K562 (cell line): Measurements from ENCODE around the gene CHTF8. TPM values are rescaled to one million over a fixed set of nuclear protein-coding genes. Genes with fewer than 3 reads are reported as not detected.
A peak's percentile ranks its signal among the peaks of the same experiment; 100 is the strongest.

Experiments used
- ASH1L ChIP-seq: fragments of 450-650 bp; IDR thresholded peaks from 2 replicates; pipeline ENCODE4 v1.6.1; 2018; ENCODE audit warnings: borderline replicate concordance, mild to moderate bottlenecking, low read depth; ENCODE audit not compliant: partially characterized antibody
- BDP1 ChIP-seq: IDR thresholded peaks from 3 replicates; pipeline ENCODE4 v1.6.1; 2011; ENCODE audit not compliant: insufficient read length, insufficient read depth
- CBX1 ChIP-seq: sonication (generic); IDR thresholded peaks from 2 replicates; pipeline ENCODE4 v1.6.1; 2016; ENCODE audit warnings: antibody characterized with exemption, low read depth, mild to moderate bottlenecking
- DNMT1 ChIP-seq: fragments of 450-650 bp; IDR thresholded peaks from 2 replicates; pipeline ENCODE4 v1.6.1; 2016; ENCODE audit warnings: antibody characterized with exemption, mild to moderate bottlenecking
- ETV5 ChIP-seq: sonication (generic); formaldehyde crosslinking; IDR thresholded peaks from 2 replicates; pipeline ENCODE4 v1.4.0; 2020; ENCODE audit warnings: low read depth, mild to moderate bottlenecking, missing genetic modification reagents
- FOS ChIP-seq: IDR thresholded peaks from 3 replicates; pipeline ENCODE4 v1.6.1; 2011; ENCODE audit not compliant: insufficient read length; ENCODE audit errors: extremely low read depth
- FOXM1 ChIP-seq, 2 experiments: fragments of 450-650 bp in 1 of 2; sonication (generic) in 1 of 2; formaldehyde crosslinking in 1 of 2; IDR thresholded peaks; 2 replicates each; pipeline versions ENCODE4 v1.6.1 to v1.9.0; 2017 to 2022; ENCODE audit warnings: low read depth in 2 of 2, mild to moderate bottlenecking in 2 of 2, missing genetic modification reagents in 1 of 2, moderate library complexity in 1 of 2
- HNRNPL ChIP-seq: fragments of 200-400 bp; formaldehyde crosslinking; IDR thresholded peaks from 2 replicates; pipeline ENCODE4 v1.6.1; 2017; ENCODE audit warnings: low read depth, mild to moderate bottlenecking, low read length
- ILF3 ChIP-seq: fragments of 450-650 bp; IDR thresholded peaks from 2 replicates; pipeline ENCODE4 v1.6.1; 2018; ENCODE audit warnings: antibody characterized with exemption, mild to moderate bottlenecking, moderate library complexity, borderline replicate concordance
- JUND ChIP-seq, 2 experiments: IDR thresholded peaks; 2 replicates in 1 of 2; 3 replicates in 1 of 2; pipeline ENCODE4 v1.6.1; 2011; ENCODE audit warnings: borderline replicate concordance in 2 of 2, low read depth in 2 of 2, low read length in 2 of 2, improper control_type of control experiment in 1 of 2, missing biosample characterization in 1 of 2, missing genetic modification characterization in 1 of 2, missing genetic modification reagents in 1 of 2
- KDM2B ChIP-seq: fragments of 250-450 bp; sonication (Bioruptor Pico); IDR thresholded peaks from 2 replicates; pipeline ENCODE4 v1.8.0; 2021; ENCODE audit warnings: mild to moderate bottlenecking, moderate library complexity
- KLF6 ChIP-seq: fragments of 250-450 bp; sonication (Bioruptor Pico); IDR thresholded peaks from 2 replicates; pipeline ENCODE4 v1.4.0; 2020; ENCODE audit warnings: mild to moderate bottlenecking, moderate library complexity, borderline replicate concordance
- MAFG ChIP-seq: fragments of 450-650 bp; conservative IDR thresholded peaks from 2 replicates; pipeline ENCODE4 v1.6.1; 2016; ENCODE audit warnings: missing genetic modification characterization, missing compliant biosample characterization
- MTA2 ChIP-seq: fragments of 450-650 bp; IDR thresholded peaks from 2 replicates; pipeline ENCODE4 v1.6.1; 2016; ENCODE audit warnings: low read depth
- MYNN ChIP-seq, 2 experiments: sonication (generic); formaldehyde crosslinking in 1 of 2; IDR thresholded peaks; 2 replicates each; pipeline versions ENCODE4 v1.5.0 to v1.6.1; 2016 to 2020; ENCODE audit warnings: antibody characterized with exemption in 1 of 2, missing genetic modification reagents in 1 of 2
- NCOR1 ChIP-seq: fragments of 450-650 bp; IDR thresholded peaks from 2 replicates; pipeline ENCODE4 v1.6.1; 2016; ENCODE audit warnings: mild to moderate bottlenecking, moderate library complexity
- NFYB ChIP-seq: IDR thresholded peaks from 2 replicates; pipeline ENCODE4 v1.6.1; 2011; ENCODE audit warnings: mild to moderate bottlenecking, moderate library complexity; ENCODE audit not compliant: insufficient read length; ENCODE audit errors: extremely low read depth
- NR2C2 ChIP-seq, 2 experiments: fragments of 200-800 bp in 1 of 2; sonication (Bioruptor generic) in 1 of 2; sonication (generic) in 1 of 2; formaldehyde crosslinking in 1 of 2; IDR thresholded peaks; 2 replicates each; pipeline versions ENCODE4 v1.6.1 to v1.8.0; 2016 to 2022; ENCODE audit warnings: mild to moderate bottlenecking in 1 of 2, missing compliant biosample characterization in 1 of 2, missing genetic modification characterization in 1 of 2, missing genetic modification reagents in 1 of 2
- RAD51 ChIP-seq: fragments of 450-650 bp; IDR thresholded peaks from 2 replicates; pipeline ENCODE4 v1.7.1; 2016; ENCODE audit warnings: low read depth, mild to moderate bottlenecking, borderline replicate concordance
- SMAD2 ChIP-seq: fragments of 150-350 bp; IDR thresholded peaks from 2 replicates; pipeline ENCODE4 v1.6.1; 2014; ENCODE audit warnings: low read depth, mild to moderate bottlenecking, low read length
- SMARCE1 ChIP-seq: fragments of 450-650 bp; IDR thresholded peaks from 2 replicates; pipeline ENCODE4 v1.7.1; 2016; ENCODE audit warnings: mild to moderate bottlenecking
- SREBF1 ChIP-seq: fragments of 150-350 bp; IDR thresholded peaks from 2 replicates; pipeline ENCODE4 v1.6.1; 2014; ENCODE audit warnings: antibody characterized with exemption, low read depth, low read length, borderline replicate concordance
- TARDBP ChIP-seq: fragments of 450-650 bp; IDR thresholded peaks from 2 replicates; pipeline ENCODE4 v1.6.1; 2016
- TBL1XR1 ChIP-seq, 2 experiments: IDR thresholded peaks; 2 replicates each; pipeline ENCODE4 v1.6.1; 2012; ENCODE audit warnings: improper control_type of control experiment in 2 of 2, low read length in 2 of 2, mild to moderate bottlenecking in 1 of 2
- TCF3 ChIP-seq: sonication (generic); formaldehyde crosslinking; IDR thresholded peaks from 2 replicates; pipeline ENCODE4 v1.4.0; 2020; ENCODE audit warnings: mild to moderate bottlenecking, missing genetic modification reagents
- ZKSCAN1 ChIP-seq: fragments of 150-350 bp; IDR thresholded peaks from 2 replicates; pipeline ENCODE4 v1.6.1; 2016; ENCODE audit warnings: low read depth, low read length
- ZNF224 ChIP-seq: sonication (generic); formaldehyde crosslinking; IDR thresholded peaks from 2 replicates; pipeline ENCODE4 v1.8.0; 2022; ENCODE audit warnings: mild to moderate bottlenecking, missing genetic modification reagents
- ZNF444 ChIP-seq: fragments of 250-450 bp; sonication (Bioruptor Pico); IDR thresholded peaks from 2 replicates; pipeline ENCODE4 v1.4.0; 2020; ENCODE audit warnings: mild to moderate bottlenecking, moderate library complexity
- ZNF551 ChIP-seq: fragments of 250-450 bp; sonication (Bioruptor Pico); IDR thresholded peaks from 2 replicates; pipeline ENCODE4 v1.5.0; 2021; ENCODE audit warnings: mild to moderate bottlenecking, moderate library complexity
- ZNF57 ChIP-seq: fragments of 450-650 bp; formaldehyde crosslinking; IDR thresholded peaks from 2 replicates; pipeline ENCODE4 v1.4.0; 2020; ENCODE audit warnings: mild to moderate bottlenecking, moderate library complexity
- ZNF668 ChIP-seq: fragments of 250-450 bp; sonication (Bioruptor Pico); IDR thresholded peaks from 2 replicates; pipeline ENCODE4 v1.8.0; 2022; ENCODE audit warnings: mild to moderate bottlenecking, inconsistent platforms
- polyA plus RNA-seq, 8 experiments: library from polyadenylated mRNA; depleted of rRNA in 4 of 8; stranded (reverse) in 5 of 8; unstranded in 3 of 8; fragments of >200 nt; fragmentation: Nextera tagmentation in 2 of 8; fragmentation: Illumina TruSeq in 1 of 8; extraction: Ambion mirVana in 2 of 8; extraction: Trizol in 1 of 8; gene quantifications; 2 replicates each; pipeline versions ENCODE4 v1.2.1 to v1.2.3, GENCODE V29; 2011 to 2014; ENCODE audit warnings: inconsistent platforms in 1 of 8, missing spikeins in 1 of 8
- total RNA-seq, 7 experiments: library from RNA; depleted of rRNA in 6 of 7; stranded (reverse); fragments of >200 nt in 6 of 7; fragmentation: Illumina TruSeq in 2 of 7; extraction: Trizol in 2 of 7; gene quantifications; 2 replicates each; pipeline versions ENCODE4 v1.2.1 to v1.2.3, GENCODE V29; 2011 to 2021; ENCODE audit warnings: low replicate concordance in 1 of 7

The CHTF8 gene
- total and polyA plus RNA-seq, 9 of the 15 experiments (the other 6 are each of a cell fraction or from before 2014, with no cell fraction given): 20.2 to 199 (median 108) TPM

DNA sequence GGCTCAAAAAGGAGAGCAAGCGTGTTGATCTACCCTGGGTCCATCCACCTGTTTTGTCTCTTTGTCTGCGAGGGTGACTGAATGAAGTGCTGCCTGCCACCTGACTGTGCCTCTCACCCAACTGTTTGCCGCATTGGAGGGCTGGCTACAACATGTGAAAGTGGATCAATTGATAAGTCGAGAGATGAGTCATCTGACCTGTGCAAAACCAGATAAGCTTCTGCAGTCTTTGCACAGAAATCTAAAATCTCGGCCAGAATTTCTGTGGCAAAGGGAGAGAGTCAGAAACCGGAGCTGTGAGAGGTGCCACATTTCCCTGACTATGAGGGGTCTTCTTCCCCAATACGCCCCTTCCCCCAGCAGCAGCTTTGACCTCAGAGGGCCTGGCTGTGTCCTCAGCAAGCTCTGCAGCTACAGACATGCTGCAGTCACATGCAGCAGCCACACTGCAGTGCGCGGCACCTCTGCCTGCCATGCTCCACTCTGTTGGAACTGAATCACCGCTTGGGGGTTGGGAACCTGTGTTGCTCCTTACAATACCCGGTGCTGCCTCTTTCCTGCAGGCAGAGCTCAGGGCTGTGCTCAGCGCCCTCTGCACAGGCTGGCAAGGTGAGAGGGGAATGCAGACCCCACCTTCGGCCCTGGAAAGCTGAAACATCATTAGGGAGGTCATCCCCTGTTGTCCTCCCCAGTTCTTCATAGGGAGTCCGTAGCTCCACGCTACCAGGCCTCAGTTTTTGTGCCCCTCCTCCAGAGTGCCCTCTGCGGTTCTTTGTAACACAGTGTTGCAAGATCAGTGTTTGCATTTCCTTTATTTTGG is 43.1 kb downstream of the CHTF8 start (continued):
- TF ChIP-seq TBL1XR1 (IDR thresholded peaks at IDR 0.05; ENCODE audit: low read length in 2 of 2): 0 out of 4 replicates have a peak, but pooled peaks of 1 of the 2 experiments have one; percentile 23
- no peak for TF ChIP-seq NR2C2 (CRISPR knock-in tag; IDR thresholded peaks at IDR 0.05)
- TF ChIP-seq NR2C2 (tag; IDR thresholded peaks at IDR 0.05): no peak
- 0 out of 2 replicates have a peak, but pooled peaks have one; percentile 19 for TF ChIP-seq MAFG (tag)
- no peak for TF ChIP-seq ZNF444 (CRISPR knock-in tag)
- TF ChIP-seq MTA2: peak; percentile 63
- TF ChIP-seq ZNF57: no peak
- no peak for TF ChIP-seq ZKSCAN1
- TF ChIP-seq KLF6 (CRISPR knock-in tag): no peak
- no peak for TF ChIP-seq CBX1
- no peak for TF ChIP-seq KDM2B
- TF ChIP-seq FOS: peak; percentile 67
- TF ChIP-seq BDP1: no peak
- no peak for TF ChIP-seq RAD51
- no peak for TF ChIP-seq ASH1L
- no peak for TF ChIP-seq ILF3
- TF ChIP-seq TARDBP: no peak
- TF ChIP-seq NFYB: no peak
- TF ChIP-seq NCOR1: peak; percentile 64
- TF ChIP-seq ZNF224: no peak
- TF ChIP-seq ZNF668 (CRISPR knock-in tag): no peak
- no peak for TF ChIP-seq ETV5 (CRISPR knock-in tag)
- TF ChIP-seq JUND (IDR thresholded peaks at IDR 0.05; ENCODE audit: borderline replicate concordance, low read depth, low read length): peak; percentile 99
- peak; percentile 97; the same call in 2 of the 3 replicates for TF ChIP-seq JUND (tag; IDR thresholded peaks at IDR 0.05; ENCODE audit: borderline replicate concordance, low read depth, low read length)
- TF ChIP-seq TCF3 (CRISPR knock-in tag): peak; percentile 81
- TF ChIP-seq FOXM1 (IDR thresholded peaks at IDR 0.05; ENCODE audit: low read depth): peak; percentile 25; the same call in 1 of the 2 replicates
- no peak for TF ChIP-seq FOXM1 (CRISPR knock-in tag; IDR thresholded peaks at IDR 0.05; ENCODE audit: low read depth)
- peak; percentile 95 for TF ChIP-seq SMARCE1
- TF ChIP-seq SMAD2: no peak
- TF ChIP-seq DNMT1: no peak
- no peak for TF ChIP-seq SREBF1
- no peak for TF ChIP-seq ZNF551
- no peak for TF ChIP-seq HNRNPL
- TF ChIP-seq MYNN (IDR thresholded peaks at IDR 0.05): 0 out of 2 replicates have a peak, but pooled peaks have one; percentile 32
- no peak for TF ChIP-seq MYNN (CRISPR knock-in tag; IDR thresholded peaks at IDR 0.05)
